Left kidney (tissue), 8 donors: ENCODE results near the gene SMURF1. TPM values are rescaled to one million over a fixed set of nuclear protein-coding genes. Genes with fewer than 3 reads are reported as not detected.
"Not testable (repeated sequence)": the region's sequence is repeated elsewhere in the genome, so short reads cannot be mapped to it uniquely, and the experiment has no call there.

Source experiments
- DNase-seq: peaks from one replicate; pipeline ENCODE4 v3.0.0-alpha.2; 2013
- long read RNA-seq, 8 donors: transcript quantifications; one replicate each; lab custom pipeline, GENCODE V29; 2026
- polyA plus RNA-seq: library from polyadenylated mRNA; unstranded; fragments of 120-200 nt; gene quantifications from one replicate; pipeline ENCODE4 v1.2.1, GENCODE V29; 2013; ENCODE audit not compliant: insufficient read length

Gene SMURF1
- polyA plus RNA-seq: 18.8 TPM
- long read RNA-seq, donor 1: 0 reads
- long read RNA-seq, donor 2, full-length matches to known transcripts: 2 of 2 reads
- long read RNA-seq, donor 2, partial matches to known transcripts: 0 of 2 reads
- long read RNA-seq, donor 2, other reads (novel, unspliced or antisense): 0 of 2 reads
- long read RNA-seq, donor 3, full-length matches to known transcripts: 1 of 1 reads
- long read RNA-seq, donor 3, partial matches to known transcripts: 0 of 1 reads
- long read RNA-seq, donor 3, other reads (novel, unspliced or antisense): 0 of 1 reads
- long read RNA-seq, donor 4: 0 reads
- long read RNA-seq, donor 5: 0 reads
- long read RNA-seq, donor 6, full-length matches to known transcripts: 2 of 2 reads
- long read RNA-seq, donor 6, partial matches to known transcripts: 0 of 2 reads
- long read RNA-seq, donor 6, other reads (novel, unspliced or antisense): 0 of 2 reads
- long read RNA-seq, donor 7: 0 reads
- long read RNA-seq, donor 8: 0 reads

DNA sequence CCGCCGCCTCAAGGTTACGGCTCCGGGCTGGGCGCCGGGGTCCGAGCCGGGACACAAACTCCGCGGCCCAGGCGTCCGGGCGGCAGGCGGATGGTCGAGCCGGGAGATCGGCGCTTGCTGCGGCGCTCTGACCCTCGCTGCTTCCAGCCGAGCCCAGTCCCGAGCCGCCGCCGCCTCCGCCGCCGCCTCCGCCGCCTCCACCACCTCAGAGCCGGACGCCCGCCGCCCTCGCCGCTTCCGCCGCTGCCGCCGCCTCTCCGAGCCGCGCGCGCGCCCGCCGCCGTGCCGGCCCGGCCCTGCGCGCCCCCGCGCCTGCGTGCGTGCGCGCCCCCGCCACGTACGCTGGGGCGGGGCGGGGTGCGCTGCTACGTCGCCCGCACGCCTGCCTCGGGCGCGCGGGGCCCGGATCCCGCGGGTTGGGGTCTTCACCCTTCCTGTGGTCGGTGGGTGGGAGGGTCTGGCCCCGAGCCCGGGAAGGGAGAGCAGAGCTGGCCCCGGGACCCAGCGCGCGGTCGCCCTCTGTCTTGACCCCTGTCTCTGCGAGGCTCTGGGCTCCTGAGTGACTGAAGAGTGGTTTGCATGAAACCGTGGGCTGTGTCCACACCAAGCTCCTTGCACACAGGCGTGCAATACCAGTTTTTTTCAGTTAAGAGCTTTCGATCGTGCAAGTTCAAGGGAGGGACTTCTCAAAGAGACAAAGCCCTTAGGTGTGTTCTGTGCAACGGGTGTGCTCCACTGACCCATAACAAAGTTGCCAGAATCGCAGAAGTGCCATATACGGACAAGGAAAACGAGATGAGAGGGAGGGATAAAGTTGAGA lies at the start of gene SMURF1:
TSS of gene SMURF1 (minus strand) at position 256 of the 820 bp plus-strand sequence. CDS start 328 bp downstream, outside the sequence.
- peak; percentile 52 for DNase-seq

DNA sequence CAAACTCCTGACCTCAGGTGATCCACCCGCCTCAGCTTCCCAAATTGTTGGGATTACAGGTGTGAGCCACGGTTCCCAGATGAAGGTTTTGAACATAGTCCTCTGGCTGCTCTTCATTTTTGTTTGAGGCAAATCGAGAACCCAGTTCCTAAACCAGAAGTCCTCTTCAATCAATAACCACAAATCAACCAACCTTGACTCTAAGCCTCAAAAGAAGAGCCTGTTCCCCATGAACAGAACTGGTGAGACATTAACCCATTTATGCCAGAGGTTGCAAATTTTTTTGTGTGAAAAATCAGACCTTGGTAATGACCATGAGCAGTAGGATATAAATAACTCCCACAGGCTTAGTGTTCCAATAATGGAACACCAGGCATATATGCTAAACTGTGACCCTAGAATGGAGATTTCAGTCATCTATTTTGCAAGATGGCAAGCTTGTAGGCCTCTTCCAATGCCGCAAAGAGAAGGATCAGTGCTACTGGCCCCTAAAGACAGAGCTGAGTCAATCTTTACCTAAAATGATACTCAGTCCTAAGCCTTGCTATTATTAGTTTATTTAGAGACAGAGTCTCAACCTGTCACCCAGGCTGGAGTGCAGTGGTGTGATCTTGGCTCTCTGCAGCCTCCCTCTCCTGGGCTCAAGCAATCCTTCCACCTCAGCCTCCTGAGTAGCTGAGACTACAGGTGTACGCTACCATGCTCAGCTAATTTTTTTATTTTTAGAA lies 48.1 kb upstream of the SMURF1 start:
- DNase-seq: no peak

DNA sequence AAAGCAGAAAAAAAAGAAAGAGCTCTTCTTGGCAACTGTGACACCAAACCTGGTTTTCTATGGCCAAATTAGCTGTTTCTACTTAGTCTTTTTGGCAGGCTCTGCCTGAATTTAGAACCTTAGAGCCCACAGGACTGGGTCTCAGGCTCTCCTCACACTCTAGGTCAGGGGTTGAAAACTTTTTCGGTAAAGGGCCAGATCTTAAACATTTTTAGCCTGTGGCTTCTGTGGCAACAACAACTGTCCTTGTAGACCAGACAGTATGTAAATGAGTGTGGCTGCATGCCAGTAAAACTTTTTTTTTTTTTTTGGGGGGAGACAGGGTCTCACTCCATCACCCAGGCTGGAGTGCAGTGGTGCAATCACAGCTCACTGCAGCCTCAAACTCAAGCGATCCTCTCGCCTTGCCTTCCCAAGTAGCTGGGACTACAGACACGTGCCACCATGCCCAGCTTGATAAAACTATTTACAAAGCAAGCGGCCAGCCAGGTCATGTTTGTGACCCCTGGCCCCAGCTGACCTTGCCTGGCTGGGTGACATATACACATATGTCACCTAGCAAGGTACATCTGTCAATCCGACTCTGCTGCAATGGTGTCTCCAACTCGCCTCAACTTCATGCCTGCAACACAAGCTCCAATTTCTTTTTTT lies 46.6 kb upstream of the SMURF1 start:
- no peak for DNase-seq

DNA sequence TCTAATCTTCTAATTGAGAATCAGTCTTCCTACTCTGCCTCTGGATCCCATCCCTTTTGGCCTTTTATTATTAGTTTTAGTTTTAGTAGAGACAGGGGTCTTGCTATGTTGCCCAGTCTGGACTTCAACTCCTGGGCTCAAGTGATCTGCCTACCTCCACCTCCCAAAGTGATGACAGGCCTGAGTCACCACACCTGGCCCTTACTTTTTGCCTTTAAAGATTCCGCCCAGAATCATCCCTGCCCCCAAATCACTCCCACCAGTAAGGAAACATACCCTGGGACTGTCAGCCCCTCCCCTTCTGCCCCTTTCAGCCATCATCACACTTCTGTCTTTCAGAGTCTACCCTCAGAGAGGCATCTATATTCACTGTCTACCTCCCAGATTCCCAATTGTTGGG lies 45.3 kb upstream of the SMURF1 start:
- DNase-seq: no peak

DNA sequence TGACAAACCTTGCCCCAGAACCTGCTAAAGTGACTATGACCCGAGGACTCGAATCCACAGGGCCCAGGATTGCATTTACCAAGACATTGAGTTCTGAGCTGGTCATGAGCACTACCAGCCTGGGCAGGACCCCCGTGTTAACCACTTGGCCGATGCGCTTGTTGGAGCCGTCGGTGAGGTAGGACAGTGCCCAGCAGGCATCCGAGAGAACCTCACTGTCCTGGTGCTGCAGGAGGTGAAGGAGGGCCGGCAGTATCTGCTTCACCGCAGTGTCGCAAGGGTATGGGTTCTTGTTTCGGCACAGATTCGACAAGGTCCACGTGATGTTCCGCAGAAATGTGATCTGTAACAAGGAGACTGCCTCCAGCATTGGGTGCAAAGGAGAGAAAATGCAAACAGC lies 44.3 kb upstream of the SMURF1 start:
- no peak for DNase-seq

DNA sequence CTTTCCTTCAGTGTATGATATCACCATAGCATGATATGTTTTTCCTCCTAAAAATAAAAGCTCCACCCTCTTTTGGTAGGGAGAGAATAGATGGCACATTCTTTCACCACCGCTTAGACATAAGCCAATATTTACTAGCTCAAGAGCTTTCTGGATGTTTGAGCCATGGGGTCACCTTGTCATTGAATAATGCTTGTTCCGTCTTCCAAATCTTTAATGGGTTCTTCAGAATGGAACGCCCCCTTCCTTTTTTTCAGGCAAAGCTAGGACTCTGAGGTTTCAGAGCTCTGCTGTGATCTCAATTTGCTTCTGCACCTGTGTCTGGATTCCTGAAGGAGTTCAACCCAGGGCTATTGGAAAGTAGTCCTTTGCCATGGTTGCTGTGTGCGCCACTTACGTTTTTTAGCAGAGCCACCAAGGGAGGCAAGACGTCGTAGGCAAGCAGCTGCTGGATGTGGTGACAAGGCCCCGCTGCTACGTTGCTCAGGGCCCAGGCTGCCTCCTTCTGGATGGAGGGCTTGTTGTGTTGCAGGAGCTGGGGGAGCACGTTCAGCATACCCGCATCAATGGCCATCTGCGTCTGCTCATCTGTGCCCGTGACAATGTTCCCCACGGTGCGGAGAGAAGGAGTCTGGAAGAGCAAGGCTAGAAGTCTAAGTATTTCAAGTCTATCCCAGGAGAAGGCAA lies 40.8 kb upstream of the SMURF1 start:
- DNase-seq: no peak

DNA sequence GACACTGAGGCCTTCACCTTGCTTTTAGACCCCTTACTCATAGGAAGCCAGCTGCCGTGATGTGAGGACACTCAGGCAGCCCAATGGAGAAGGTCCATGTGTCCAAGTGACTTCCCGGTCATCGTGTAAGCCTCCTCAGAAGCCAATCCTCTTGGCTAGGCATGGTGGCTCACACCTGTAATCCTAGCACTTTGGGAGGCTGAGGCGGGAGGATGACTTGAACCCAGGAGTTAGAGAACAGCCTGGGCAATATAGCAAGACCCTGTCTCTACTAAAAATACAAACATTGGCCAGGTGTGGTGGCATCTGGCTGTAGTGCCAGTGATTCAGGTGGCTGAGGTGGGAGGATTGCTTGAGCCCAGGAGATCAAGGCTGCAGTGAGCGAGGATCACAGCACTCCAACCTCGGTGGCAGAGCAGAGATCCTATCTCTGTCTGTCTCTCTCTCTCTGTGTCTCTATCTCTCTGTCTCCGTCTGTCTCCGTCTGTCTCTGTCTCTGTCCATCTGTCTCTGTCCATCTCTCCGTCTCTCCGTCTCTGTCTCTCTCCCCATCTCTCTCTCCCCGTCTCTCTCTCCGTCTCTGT lies 36.3 kb upstream of the SMURF1 start:
- no peak for DNase-seq

DNA sequence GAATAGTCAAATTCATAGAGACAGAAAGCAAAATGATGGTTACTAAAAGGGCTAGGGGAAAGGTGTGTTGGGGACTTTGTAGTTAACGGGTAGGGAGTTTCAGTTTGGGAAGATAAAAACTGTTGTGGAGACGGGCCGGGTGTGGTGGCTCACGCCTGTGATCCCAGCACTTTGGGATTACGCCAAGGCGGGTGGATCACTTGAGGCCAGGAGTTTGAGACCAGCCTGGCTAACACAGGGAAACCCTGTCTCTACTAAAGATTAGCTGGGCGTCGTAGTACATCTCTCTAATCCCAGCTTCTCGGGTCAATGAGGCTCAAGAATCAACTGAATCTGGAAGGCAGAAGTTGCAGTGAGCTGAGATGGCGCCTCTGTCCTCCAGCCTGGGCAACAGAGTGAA lies 33.3 kb upstream of the SMURF1 start:
- no peak for DNase-seq

DNA sequence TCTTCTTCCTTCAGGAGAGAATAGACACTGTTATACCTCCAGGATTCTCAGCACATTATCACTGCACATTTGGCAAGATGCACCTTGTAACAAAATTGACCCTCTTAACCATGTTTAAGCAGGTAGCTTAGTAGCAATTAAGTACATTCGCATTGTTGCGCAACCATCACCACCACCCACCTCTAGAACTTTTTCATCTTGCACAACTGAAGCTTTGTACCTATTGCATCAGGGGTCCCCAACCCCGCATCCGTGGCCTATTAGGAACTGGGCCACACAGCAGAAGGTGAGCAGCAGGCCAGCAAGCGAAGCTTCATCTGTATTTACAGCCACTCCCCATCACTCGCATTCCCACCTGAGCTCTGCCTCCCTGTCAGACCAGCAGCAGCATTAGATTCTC lies 29.9 kb upstream of the SMURF1 start:
- no peak for DNase-seq

DNA sequence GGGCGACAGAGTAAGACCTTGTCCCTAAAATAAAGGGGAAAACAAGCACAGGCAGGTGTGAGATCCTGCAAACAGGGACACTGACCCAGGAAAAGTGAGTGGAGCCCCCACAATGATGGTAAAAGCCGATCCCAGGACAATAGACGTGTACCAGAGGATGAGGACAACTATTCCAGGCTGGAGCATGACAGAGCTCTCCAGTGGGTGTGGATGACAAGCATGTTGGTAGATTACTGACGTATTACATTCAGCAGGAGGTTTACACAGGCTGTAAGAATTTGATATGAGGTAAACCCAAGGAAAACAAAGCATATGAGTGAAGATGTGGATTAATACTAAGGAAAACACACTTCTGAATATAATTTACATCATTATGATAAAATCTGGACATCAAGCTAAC lies 27.8 kb upstream of the SMURF1 start:
- DNase-seq: no peak

DNA sequence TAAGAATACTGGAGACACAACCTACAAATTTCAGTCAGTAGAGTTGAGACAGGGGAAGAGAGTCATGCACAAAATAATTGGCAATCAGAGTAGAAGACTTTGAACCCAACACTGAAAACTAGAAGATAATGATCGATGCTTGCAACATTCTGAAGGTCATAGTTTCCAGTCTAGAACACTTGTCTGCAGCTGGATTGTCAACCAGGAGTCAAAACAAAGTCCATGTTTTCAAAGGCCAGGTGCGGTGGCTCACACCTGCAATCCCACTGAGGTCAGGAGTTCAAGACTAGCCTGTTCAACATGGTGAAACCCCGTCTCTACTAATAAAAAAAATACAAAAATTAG lies 26.8 kb upstream of the SMURF1 start:
- DNase-seq: no peak

DNA sequence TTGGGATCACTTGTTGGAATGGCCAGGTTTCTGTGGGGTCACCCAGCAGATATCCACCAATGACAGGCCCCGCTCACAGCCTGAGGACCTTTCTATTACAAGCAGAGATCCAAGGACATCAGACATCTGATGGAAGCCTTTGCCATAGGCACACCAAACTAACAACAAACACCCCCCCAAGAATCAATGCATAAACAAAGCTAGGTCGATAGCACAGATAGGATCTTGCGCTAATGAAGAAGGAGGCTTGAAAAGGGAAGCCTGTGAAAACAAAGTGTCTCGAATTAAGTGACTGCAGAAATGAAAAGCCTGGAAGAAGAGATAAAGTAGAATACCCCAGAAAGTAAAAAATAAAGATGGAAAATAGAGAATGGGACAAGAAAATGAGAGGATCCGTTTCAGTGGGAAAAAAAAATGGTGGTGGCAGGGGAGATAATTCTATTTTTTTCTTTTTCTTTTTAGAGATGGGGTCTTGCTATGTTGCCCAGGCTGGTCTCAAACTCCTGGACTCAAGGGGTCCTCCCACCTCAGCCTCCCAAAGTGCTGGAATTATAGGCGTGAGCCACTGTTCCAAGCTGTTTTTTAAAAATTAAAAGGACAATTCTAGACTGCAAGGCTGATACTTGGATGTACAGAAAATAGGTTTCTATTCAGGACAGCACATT lies 26.3 kb upstream of the SMURF1 start:
- no peak for DNase-seq

DNA sequence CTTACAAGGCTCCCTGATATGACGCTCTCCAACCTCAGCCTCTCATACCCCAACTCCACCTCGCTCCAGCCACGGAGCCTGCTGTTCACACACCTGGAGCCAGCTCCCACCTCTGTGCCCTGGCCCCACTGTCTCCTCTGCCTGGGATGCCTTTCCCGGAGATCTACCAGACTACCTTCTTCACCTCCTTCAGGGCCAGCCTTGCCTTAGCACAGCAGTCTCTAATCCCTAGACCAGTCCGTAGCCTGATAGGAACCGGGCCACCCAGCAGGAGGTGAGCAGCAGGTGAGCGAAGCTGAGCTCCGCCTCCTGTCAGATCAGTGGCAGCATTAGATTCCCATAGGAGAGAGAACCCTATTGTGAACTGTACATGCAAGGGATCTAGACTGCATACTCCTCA lies 23.2 kb upstream of the SMURF1 start:
- no peak for DNase-seq

DNA sequence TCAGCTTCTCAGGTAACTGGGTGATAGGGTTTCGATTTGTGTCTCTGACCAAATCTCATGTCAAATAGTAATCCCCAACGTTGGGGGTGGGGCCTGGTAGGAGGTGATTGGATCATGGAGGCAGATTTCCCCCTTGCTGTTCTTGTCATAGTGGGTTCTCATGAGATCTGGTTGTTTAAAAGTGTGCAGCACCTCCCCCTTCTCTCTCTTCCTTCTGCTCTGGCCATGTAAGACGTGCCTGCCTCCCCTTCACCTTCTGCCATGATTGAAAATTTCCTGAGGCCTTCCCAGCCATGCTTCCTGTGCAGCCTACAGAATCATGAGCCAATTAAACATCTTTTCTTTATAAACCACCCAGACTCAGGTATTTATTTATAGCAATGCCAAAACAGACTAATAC lies 21.9 kb upstream of the SMURF1 start:
- DNase-seq: no peak

DNA sequence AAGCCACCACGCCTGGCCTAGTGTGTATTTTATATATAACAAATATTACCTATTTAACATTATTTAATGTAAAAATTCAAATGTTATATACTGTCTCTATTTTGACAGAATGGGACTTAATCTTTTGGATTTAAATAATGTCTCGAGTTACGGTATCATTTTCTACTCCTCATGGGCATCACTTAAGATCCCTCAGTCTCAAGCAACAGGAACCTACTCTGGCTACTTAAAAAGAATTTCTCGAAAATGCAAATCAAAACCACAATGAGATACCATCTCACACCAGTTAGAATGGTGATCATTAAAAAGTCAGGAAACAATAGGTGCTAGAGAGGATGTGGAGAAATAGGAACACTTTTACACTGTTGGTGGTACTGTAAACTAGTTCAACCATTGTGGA lies 19.8 kb upstream of the SMURF1 start:
- DNase-seq: not testable (repeated sequence)

DNA sequence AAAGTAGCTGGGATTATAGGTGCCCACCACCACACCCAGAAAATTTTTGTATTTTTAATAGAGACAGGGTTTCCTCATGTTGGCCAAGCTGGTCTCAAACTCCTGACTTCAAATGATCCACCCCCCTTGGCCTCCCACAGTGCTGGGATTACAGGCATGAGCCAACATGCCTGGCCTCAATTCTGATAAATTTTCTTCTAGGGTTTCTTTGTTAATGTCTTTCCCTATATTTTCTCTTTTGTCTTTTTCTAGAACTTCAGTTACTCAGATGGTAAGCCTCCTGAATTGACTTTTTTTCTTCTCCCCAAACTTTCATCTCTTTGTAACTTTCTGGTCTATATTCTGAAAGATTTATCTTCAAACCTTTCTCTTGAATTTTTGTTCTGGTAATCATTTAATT lies 12.7 kb upstream of the SMURF1 start:
- DNase-seq: no peak

DNA sequence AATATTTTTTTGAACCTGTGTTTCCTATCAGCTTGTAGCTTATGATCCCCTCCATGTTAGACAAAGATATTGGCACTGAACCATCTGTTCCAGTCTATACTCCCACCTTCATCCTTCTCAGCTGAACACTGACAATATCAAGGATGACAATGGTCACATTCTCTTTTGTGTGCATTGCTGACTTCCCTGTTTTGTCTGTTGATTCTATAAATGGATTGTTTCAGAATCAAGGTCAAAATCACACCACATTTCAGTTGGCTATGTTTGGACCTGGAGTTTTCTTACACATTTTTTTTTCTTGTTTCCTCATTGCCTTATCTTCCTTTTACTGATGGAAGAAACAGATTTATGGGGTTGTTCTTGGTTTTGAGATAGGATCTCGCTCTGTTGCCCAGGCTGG lies 11.3 kb upstream of the SMURF1 start:
- DNase-seq: no peak

DNA sequence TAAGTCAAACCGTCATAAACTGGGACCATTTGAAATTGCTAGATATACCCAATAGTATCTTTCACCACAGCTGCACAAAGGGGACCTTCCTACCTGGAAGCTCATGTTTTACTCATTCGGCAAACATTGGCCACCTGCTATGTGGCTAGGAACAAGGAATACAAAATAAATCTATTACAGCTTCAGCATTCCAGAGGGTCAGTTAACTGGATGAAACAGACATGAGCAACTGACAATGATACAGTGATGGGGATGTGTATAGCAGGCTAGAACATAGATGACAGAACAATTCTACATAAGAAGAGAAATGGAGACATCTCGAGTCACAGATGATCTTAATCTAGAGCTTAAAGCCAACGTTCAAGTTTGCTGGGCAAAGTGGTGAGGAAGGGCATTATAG lies 3.1 kb upstream of the SMURF1 start:
- no peak for DNase-seq

DNA sequence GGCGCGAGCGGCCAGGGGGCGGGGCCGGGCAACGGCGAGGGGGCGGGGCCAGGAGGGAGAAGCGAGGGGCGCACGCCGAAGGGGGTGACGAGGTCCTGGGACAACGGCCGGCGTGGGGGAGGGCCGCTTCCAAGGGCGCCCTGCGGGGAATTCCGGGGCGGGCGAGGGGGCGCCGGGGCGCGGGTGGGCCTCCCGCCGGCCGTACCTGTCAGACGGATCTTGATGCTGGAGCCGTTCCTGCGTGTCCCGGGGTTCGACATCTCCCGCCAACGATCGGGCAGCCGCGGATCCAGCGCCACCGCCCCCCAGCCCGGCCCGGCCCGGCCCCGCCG lies 421 bp downstream of the SMURF1 start:
- DNase-seq: no peak

DNA sequence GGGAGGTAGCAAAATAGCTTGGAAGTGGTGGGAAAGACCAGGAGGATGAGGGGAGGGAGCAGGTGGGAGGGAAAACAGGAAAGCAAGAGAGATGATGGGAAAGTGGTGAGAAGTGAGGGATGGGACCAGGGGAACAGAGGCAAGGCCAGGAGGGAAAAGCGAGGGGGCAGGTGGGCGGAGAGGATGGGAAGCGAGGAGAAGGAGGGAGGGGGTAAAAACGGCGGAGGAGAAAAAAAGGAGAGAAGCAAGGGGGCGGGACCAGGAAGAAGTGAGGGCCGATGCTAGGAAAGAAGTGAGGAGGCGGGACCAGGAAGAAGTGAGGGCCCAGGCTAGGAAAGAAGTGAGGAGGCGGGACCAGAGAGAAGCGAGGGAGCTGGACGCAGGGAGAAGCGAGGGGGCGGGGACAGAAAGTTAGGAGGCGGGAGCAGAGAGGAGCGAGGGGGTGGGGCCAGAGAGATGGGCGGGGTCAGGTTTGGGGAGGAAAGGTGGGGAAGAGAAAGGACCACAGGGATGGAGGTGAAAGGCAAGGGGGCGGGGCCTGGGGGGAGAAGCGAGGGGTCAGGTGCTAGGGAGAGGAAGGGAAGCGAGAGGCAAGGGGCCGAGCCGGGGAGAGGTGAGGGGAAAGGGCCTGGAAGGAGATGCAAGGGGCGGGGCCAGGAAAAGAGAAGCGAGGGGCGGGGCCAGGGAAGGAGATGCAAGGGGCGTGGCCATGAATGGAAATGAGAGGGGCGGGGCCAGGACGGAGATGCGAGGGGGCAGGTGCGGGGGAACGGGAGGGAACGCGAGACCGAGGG lies 984 bp downstream of the SMURF1 start:
- peak; percentile 85 for DNase-seq
